ENCODE results near the gene ABHD1.

The ABHD1 gene

GRCh38 chr2:27128668-27129571 is 5.3 kb downstream of the ABHD1 start:
- TF ChIP-seq TAF1 (IDR thresholded peaks at IDR 0.05; ENCODE audit: borderline replicate concordance, insufficient read depth, low read length) (no peak), FOXP2 (optimal IDR thresholded peaks at IDR 0.05; ENCODE audit: borderline replicate concordance, extremely low read depth, extremely low read length, insufficient read depth) (no peak), SIN3A (IDR thresholded peaks at IDR 0.05; ENCODE audit: borderline replicate concordance, insufficient read depth, low read length) (no peak), REST (IDR thresholded peaks at IDR 0.05; ENCODE audit: insufficient read depth in 1 of 2, low read depth in 2 of 2, low read length in 2 of 2) (no peak), POLR2AphosphoS5 (IDR thresholded peaks at IDR 0.05; ENCODE audit: low read depth, low read length) (no peak; the same call in none of the 2 replicates)

DNA sequence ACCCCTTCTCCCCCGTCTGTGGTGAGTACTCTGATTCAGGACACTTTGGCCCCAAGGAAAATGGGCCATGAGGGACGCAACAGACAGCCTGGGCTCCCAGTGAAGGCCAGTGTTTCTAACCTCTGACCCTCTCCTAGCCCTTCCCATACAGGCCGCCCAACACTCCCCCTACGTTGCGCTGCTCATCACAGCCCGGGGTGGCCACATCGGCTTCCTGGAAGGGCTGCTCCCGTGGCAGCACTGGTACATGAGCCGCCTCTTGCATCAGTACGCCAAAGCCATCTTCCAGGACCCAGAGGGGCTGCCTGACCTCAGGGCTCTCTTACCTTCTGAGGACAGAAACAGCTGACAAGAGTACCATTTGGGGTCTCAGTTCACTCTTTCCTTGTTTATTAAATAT is 6.8 kb downstream of the ABHD1 start:
- TF ChIP-seq POLR2AphosphoS5 (IDR thresholded peaks at IDR 0.05; ENCODE audit: low read depth, low read length) = no peak; the same call in 1 of the 2 replicates
- TF ChIP-seq REST (IDR thresholded peaks at IDR 0.05; ENCODE audit: insufficient read depth in 1 of 2, low read depth in 2 of 2, low read length in 2 of 2) = no peak
- no peak for TF ChIP-seq FOXP2 (optimal IDR thresholded peaks at IDR 0.05; ENCODE audit: borderline replicate concordance, extremely low read depth, extremely low read length, insufficient read depth)
- no peak for TF ChIP-seq TAF1 (IDR thresholded peaks at IDR 0.05; ENCODE audit: borderline replicate concordance, insufficient read depth, low read length)
- TF ChIP-seq SIN3A (IDR thresholded peaks at IDR 0.05; ENCODE audit: borderline replicate concordance, insufficient read depth, low read length) = no peak

DNA sequence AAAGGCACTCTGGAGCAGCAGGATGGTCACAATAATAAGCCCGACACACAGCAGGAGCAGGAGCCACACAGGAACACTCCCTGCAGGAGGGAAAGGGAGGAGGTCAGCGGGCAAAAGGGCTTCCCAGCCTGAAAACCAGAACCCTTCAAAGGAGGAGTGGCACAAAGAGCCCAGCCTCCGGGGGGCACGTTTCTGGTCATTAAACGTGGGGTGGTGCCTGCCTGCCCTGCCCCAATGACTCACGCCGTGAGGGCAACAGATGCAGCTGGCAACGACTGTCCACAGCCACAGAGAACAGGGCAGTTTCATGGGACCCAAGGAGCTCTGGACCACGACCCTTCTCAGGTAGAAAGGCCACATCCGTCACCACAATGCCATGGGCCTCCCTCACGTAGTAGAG is 7.8 kb downstream of the ABHD1 start:
- TF ChIP-seq TAF1 (IDR thresholded peaks at IDR 0.05; ENCODE audit: borderline replicate concordance, insufficient read depth, low read length) = no peak
- TF ChIP-seq POLR2AphosphoS5 (IDR thresholded peaks at IDR 0.05; ENCODE audit: low read depth, low read length) = no peak
- no peak for TF ChIP-seq SIN3A (IDR thresholded peaks at IDR 0.05; ENCODE audit: borderline replicate concordance, insufficient read depth, low read length)
- no peak for TF ChIP-seq FOXP2 (optimal IDR thresholded peaks at IDR 0.05; ENCODE audit: borderline replicate concordance, extremely low read depth, extremely low read length, insufficient read depth)
- TF ChIP-seq REST (IDR thresholded peaks at IDR 0.05; ENCODE audit: insufficient read depth in 1 of 2, low read depth in 2 of 2, low read length in 2 of 2) = no peak

DNA sequence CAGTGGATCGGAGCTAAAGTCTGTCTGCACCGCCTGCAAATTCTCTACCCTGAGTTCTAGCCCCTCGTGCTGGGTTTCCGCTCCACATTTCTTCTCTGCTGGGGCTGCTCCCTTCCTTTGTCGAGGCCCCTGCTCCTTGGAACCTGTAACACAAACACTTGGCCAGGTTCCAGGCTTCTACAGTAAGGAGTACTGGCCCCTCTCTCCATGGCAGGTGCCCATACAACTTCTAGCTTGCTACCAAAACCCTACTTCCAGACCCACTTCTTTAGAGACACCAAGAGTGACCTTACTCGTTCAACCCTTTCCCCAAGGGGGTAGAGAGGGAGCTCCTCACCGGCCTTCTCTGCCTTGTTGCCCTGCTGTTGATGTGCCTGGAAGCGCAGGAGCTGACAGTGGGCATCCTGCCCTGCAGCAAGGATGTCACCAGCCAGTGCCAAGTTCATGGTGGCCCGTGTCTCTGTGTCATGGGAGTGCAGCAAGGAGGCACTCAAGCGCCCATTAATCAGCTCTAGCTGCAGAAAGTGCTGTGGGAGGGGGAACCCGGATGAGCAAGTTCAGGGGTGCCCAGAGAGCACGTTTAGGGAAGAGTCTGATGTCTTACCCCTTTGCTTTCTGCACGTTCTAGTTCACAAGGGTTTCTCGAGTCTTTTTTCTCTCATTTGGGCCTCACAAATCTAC is 9.7 kb downstream of the ABHD1 start:
- no peak for TF ChIP-seq REST (IDR thresholded peaks at IDR 0.05; ENCODE audit: insufficient read depth in 1 of 2, low read depth in 2 of 2, low read length in 2 of 2)
- no peak for TF ChIP-seq SIN3A (IDR thresholded peaks at IDR 0.05; ENCODE audit: borderline replicate concordance, insufficient read depth, low read length)
- TF ChIP-seq FOXP2 (optimal IDR thresholded peaks at IDR 0.05; ENCODE audit: borderline replicate concordance, extremely low read depth, extremely low read length, insufficient read depth) = no peak
- no peak for TF ChIP-seq TAF1 (IDR thresholded peaks at IDR 0.05; ENCODE audit: borderline replicate concordance, insufficient read depth, low read length)
- TF ChIP-seq POLR2AphosphoS5 (IDR thresholded peaks at IDR 0.05; ENCODE audit: low read depth, low read length) = no peak

Data from PFSK-1 (cell line).